SU-DHL-6 (cell line): Measurements from ENCODE around the gene SOX5.

Experiments used
- CTCF ChIP-seq: fragments of 200-600 bp; sonication (generic); IDR thresholded peaks from one replicate; pipeline ENCODE4 v1.5.1; 2017; ENCODE audit warnings: antibody characterized with exemption, mild to moderate bottlenecking, low read length, moderate library complexity; ENCODE audit not compliant: insufficient read depth, poor library complexity, severe bottlenecking
- EZH2phosphoT487 ChIP-seq: fragments of 200-600 bp; sonication (generic), shearing (Covaris generic); conservative IDR thresholded peaks from 2 replicates; pipeline ENCODE4 v1.6.1; 2018; ENCODE audit warnings: mild to moderate bottlenecking, antibody characterized with exemption, low read length, moderate library complexity, mixed read lengths

- TF ChIP-seq CTCF (no peak), EZH2phosphoT487 (no peak)
Measured at GRCh38 chr12:23552417-23552816, 397.1 kb downstream of the SOX5 start.
